HepG2 (cell line): ENCODE results near the gene MCF2L. TPM values are rescaled to one million over a fixed set of nuclear protein-coding genes. Genes with fewer than 3 reads are reported as not detected.

Source experiments
- ADNP ChIP-seq: sonication (generic); formaldehyde crosslinking; IDR thresholded peaks from 2 replicates; pipeline ENCODE4 v1.4.0; 2020; ENCODE audit warnings: missing genetic modification reagents
- ARNT2 ChIP-seq: sonication (generic); formaldehyde crosslinking; IDR thresholded peaks from 2 replicates; pipeline ENCODE4 v1.8.0; 2022; ENCODE audit warnings: mild to moderate bottlenecking, low read depth, missing genetic modification reagents, moderate library complexity
- ATAD3A ChIP-seq: sonication (generic); formaldehyde crosslinking; IDR thresholded peaks from 2 replicates; pipeline ENCODE4 v1.4.0; 2020; ENCODE audit warnings: missing genetic modification reagents
- BHLHE40 ChIP-seq: IDR thresholded peaks from 2 replicates; pipeline ENCODE4 v1.6.1; 2011; ENCODE audit warnings: low read length, improper control_type of control experiment
- MAFF ChIP-seq: IDR thresholded peaks from 2 replicates; pipeline ENCODE4 v1.6.1; 2011; ENCODE audit warnings: low read depth, low read length, improper control_type of control experiment
- MEIS1 ChIP-seq: sonication (generic); formaldehyde crosslinking; IDR thresholded peaks from 2 replicates; pipeline ENCODE4 v1.9.0; 2021; ENCODE audit warnings: mild to moderate bottlenecking, missing genetic modification reagents, moderate library complexity, borderline replicate concordance
- MTF2 ChIP-seq: sonication (generic); formaldehyde crosslinking; IDR thresholded peaks from 2 replicates; pipeline ENCODE4 v1.5.0; 2020; ENCODE audit warnings: missing genetic modification reagents, borderline replicate concordance
- REPIN1 ChIP-seq: sonication (generic); formaldehyde crosslinking; IDR thresholded peaks from 2 replicates; pipeline ENCODE4 v1.8.0; 2022; ENCODE audit warnings: missing genetic modification reagents, low read depth, mild to moderate bottlenecking, borderline replicate concordance
- SETDB1 ChIP-seq: sonication (generic); formaldehyde crosslinking; IDR thresholded peaks from 2 replicates; pipeline ENCODE4 v1.5.1; 2020; ENCODE audit warnings: missing genetic modification reagents, mild to moderate bottlenecking, borderline replicate concordance
- SMAD3 ChIP-seq: sonication (generic); formaldehyde crosslinking; IDR thresholded peaks from 2 replicates; pipeline ENCODE4 v1.4.0; 2020; ENCODE audit warnings: missing genetic modification reagents
- TGIF2 ChIP-seq: IDR thresholded peaks from 2 replicates; pipeline ENCODE4 v1.6.1; 2016; ENCODE audit warnings: control low read depth, missing compliant biosample characterization
- TRIM24 ChIP-seq: sonication (generic); formaldehyde crosslinking; IDR thresholded peaks from 2 replicates; pipeline ENCODE4 v1.8.0; 2022; ENCODE audit warnings: mild to moderate bottlenecking, missing genetic modification reagents
- ZBTB34 ChIP-seq: sonication (generic); formaldehyde crosslinking; IDR thresholded peaks from 2 replicates; pipeline ENCODE4 v1.8.0; 2022; ENCODE audit warnings: mild to moderate bottlenecking, missing genetic modification reagents
- ZBTB7B ChIP-seq: sonication (generic); formaldehyde crosslinking; IDR thresholded peaks from 2 replicates; pipeline ENCODE4 v1.4.0; 2020; ENCODE audit warnings: missing genetic modification reagents
- ZC3H4 ChIP-seq: sonication (generic); formaldehyde crosslinking; IDR thresholded peaks from 2 replicates; pipeline ENCODE4 v1.4.0; 2020; ENCODE audit warnings: missing genetic modification reagents, borderline replicate concordance
- ZFP91 ChIP-seq: sonication (generic); formaldehyde crosslinking; IDR thresholded peaks from 2 replicates; pipeline ENCODE4 v1.9.0; 2022; ENCODE audit warnings: missing genetic modification reagents, mild to moderate bottlenecking, borderline replicate concordance
- ZNF468 ChIP-seq: sonication (generic); formaldehyde crosslinking; IDR thresholded peaks from 2 replicates; pipeline ENCODE4 v1.8.0; 2022; ENCODE audit warnings: mild to moderate bottlenecking, moderate library complexity, missing genetic modification reagents
- ZNF512 ChIP-seq: sonication (generic); formaldehyde crosslinking; IDR thresholded peaks from 2 replicates; pipeline ENCODE4 v1.4.0; 2020; ENCODE audit warnings: mild to moderate bottlenecking, missing genetic modification reagents
- ZSCAN25 ChIP-seq: sonication (generic); formaldehyde crosslinking; IDR thresholded peaks from 2 replicates; pipeline ENCODE4 v1.8.0; 2022; ENCODE audit warnings: mild to moderate bottlenecking, missing genetic modification reagents
- polyA plus RNA-seq, 8 experiments: library from polyadenylated mRNA; depleted of rRNA in 3 of 8; stranded (reverse) in 7 of 8; unstranded in 1 of 8; fragments of >200 nt; fragmentation: Illumina TruSeq in 4 of 8; extraction: Trizol in 4 of 8; gene quantifications; 2 replicates each; pipeline versions ENCODE4 v1.2.1 to v1.2.3, GENCODE V29; 2011 to 2016; ENCODE audit warnings: low read depth in 4 of 8, missing spikeins in 1 of 8, mixed read lengths in 1 of 8; ENCODE audit not compliant: insufficient read depth in 1 of 8
- total RNA-seq, 5 experiments: library from RNA; depleted of rRNA; stranded (reverse); fragments of >200 nt; fragmentation: Illumina TruSeq; extraction: Trizol; gene quantifications; 2 replicates each; pipeline ENCODE4 v1.2.3, GENCODE V29; 2016; ENCODE audit warnings: low read depth in 1 of 5
- TF ChIP-seq, protein P1 (sequence below): sonication (generic); formaldehyde crosslinking; IDR thresholded peaks from 2 replicates; pipeline ENCODE4 v1.5.0; 2020; ENCODE audit warnings: missing genetic modification reagents, mild to moderate bottlenecking, borderline replicate concordance
- TF ChIP-seq, protein P2 (sequence below): sonication (generic); formaldehyde crosslinking; IDR thresholded peaks from 2 replicates; pipeline ENCODE4 v1.5.1; 2020; ENCODE audit warnings: mild to moderate bottlenecking, missing genetic modification reagents

Gene MCF2L
- total and polyA plus RNA-seq, 2 of the 13 experiments (the other 11 are each of a cell fraction or from before 2014, with no cell fraction given) = 19.4 to 28.4 TPM

- TF ChIP-seq ZFP91 (CRISPR knock-in tag) = peak; percentile 43; the same call in 1 of the 2 replicates
- no peak for TF ChIP-seq ZBTB7B (CRISPR knock-in tag)
- peak; percentile 70; the same call in 1 of the 2 replicates for TF ChIP-seq MEIS1 (CRISPR knock-in tag)
- TF ChIP-seq ATAD3A = no peak
- no peak for TF ChIP-seq MTF2 (CRISPR knock-in tag)
- TF ChIP-seq ZBTB34 = no peak
- no peak for TF ChIP-seq SMAD3 (CRISPR knock-in tag)
- no peak; the same call in 1 of the 2 replicates for TF ChIP-seq TGIF2 (CRISPR knock-in tag)
- no peak for TF ChIP-seq MAFF
- no peak for TF ChIP-seq TRIM24 (CRISPR knock-in tag)
- TF ChIP-seq SETDB1 (CRISPR knock-in tag) = no peak
- TF ChIP-seq, protein P1, sequence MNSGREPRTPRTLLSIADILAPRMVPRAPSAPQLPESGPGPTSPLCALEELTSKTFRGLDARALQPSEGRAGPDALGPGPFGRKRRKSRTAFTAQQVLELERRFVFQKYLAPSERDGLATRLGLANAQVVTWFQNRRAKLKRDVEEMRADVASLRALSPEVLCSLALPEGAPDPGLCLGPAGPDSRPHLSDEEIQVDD (CRISPR knock-in tag) = no peak
- no peak for TF ChIP-seq ZNF468 (CRISPR knock-in tag)
- no peak for TF ChIP-seq REPIN1 (CRISPR knock-in tag)
- TF ChIP-seq BHLHE40 = no peak
- no peak for TF ChIP-seq ZC3H4
- no peak for TF ChIP-seq ZSCAN25 (CRISPR knock-in tag)
- TF ChIP-seq, protein P2, sequence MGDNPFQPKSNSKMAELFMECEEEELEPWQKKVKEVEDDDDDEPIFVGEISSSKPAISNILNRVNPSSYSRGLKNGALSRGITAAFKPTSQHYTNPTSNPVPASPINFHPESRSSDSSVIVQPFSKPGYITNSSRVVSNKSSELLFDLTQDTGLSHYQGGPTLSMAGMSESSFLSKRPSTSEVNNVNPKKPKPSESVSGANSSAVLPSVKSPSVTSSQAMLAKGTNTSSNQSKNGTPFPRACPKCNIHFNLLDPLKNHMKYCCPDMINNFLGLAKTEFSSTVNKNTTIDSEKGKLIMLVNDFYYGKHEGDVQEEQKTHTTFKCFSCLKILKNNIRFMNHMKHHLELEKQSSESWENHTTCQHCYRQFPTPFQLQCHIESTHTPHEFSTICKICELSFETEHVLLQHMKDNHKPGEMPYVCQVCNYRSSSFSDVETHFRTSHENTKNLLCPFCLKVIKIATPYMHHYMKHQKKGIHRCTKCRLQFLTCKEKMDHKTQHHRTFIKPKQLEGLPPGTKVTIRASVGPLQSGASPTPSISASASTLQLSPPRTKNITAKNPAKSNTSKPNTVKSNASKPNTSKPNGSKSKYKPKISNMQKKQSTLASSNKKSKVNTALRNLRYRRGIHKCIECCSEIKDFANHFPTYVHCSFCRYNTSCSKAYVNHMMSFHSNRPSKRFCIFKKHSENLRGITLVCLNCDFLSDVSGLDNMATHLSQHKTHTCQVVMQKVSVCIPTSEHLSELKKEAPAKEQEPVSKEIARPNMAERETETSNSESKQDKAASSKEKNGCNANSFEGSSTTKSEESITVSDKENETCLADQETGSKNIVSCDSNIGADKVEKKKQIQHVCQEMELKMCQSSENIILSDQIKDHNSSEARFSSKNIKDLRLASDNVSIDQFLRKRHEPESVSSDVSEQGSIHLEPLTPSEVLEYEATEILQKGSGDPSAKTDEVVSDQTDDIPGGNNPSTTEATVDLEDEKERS (CRISPR knock-in tag) = peak; percentile 75; the same call in 1 of the 2 replicates
- TF ChIP-seq ZNF512 = no peak
- TF ChIP-seq ADNP = no peak
- TF ChIP-seq ARNT2 = no peak
Measured at GRCh38 chr13:112931028-112931934, 37.7 kb upstream of the MCF2L start (continued).
